Measurements from ENCODE around the gene EIF5B. TPM values are rescaled to one million over a fixed set of nuclear protein-coding genes. Genes with fewer than 3 reads are reported as not detected.
A peak's percentile ranks its signal among the peaks of the same experiment; 100 is the strongest.

Gene EIF5B
- total RNA-seq, 1 experiment from 2014 or later = 79.5 TPM

- H3K27ac Mint-ChIP-seq (ENCODE audit: unreplicated experiment) = peak overlapping the region; percentile 63
- Histone ChIP-seq H3K4me1 (no peaks in the 10 kb centered on the region), H3K27me3 (replicated peaks; ENCODE audit: control insufficient read depth, insufficient read depth, low read length) (no peaks in the 10 kb centered on the region), H3K9me3 (no peaks in the 10 kb centered on the region), H3K36me3 (ENCODE audit: control insufficient read depth, insufficient read depth, low read length) (peaks cover 6% of the 10 kb centered on the region; the same call in 1 of the 2 replicates), H3K4me3 (ENCODE audit: low read depth, low read length) (no peak overlapping the region)
- H3K36me3 Mint-ChIP-seq (ENCODE audit: insufficient read depth, unreplicated experiment) = peaks cover 55% of the 10 kb centered on the region
- POLR2A ChIA-PET = no interaction called here
- no peak for TF ChIP-seq CTCF (IDR thresholded peaks at IDR 0.05; ENCODE audit: insufficient read depth in 1 of 2, low read depth in 1 of 2, low read length in 1 of 2, severe bottlenecking in 1 of 2, unreplicated experiment in 1 of 2)
- CTCF ChIA-PET = no interaction called here
- no TSS peak for BruUV-seq (replicated peaks)
- no peak for DNase-seq
- no peak overlapping the region for H3K4me3 Mint-ChIP-seq (ENCODE audit: unreplicated experiment)
- H3K9me3 Mint-ChIP-seq (ENCODE audit: unreplicated experiment) = no peaks in the 10 kb centered on the region
- peaks cover 9% of the 10 kb centered on the region for H3K4me1 Mint-ChIP-seq (ENCODE audit: low read depth, unreplicated experiment)
- no peaks in the 10 kb centered on the region for H3K27me3 Mint-ChIP-seq (ENCODE audit: insufficient read depth, unreplicated experiment)
- intact Hi-C loops (cut with micrococcal nuclease; ENCODE audit: unreplicated experiment) = no loop called here
Observed at GRCh38 chr2:99420031-99420430, 82.8 kb downstream of the EIF5B start.

GRCh38 chr2:99420751-99421299, 83.6 kb downstream of the EIF5B start:
- H3K4me3 ChIP-seq (ENCODE audit: low read depth, low read length) = no peak overlapping the region
- Mint-ChIP-seq H3K9me3 (ENCODE audit: unreplicated experiment) (no peaks in the 10 kb centered on the region), H3K36me3 (ENCODE audit: insufficient read depth, unreplicated experiment) (peaks cover 48% of the 10 kb centered on the region), H3K27ac (ENCODE audit: unreplicated experiment) (peak overlapping the region; percentile 63), H3K4me3 (ENCODE audit: unreplicated experiment) (no peak overlapping the region), H3K27me3 (ENCODE audit: insufficient read depth, unreplicated experiment) (no peaks in the 10 kb centered on the region), H3K4me1 (ENCODE audit: low read depth, unreplicated experiment) (peaks cover 9% of the 10 kb centered on the region)
- no peaks in the 10 kb centered on the region for H3K4me1 ChIP-seq
- intact Hi-C loops (cut with micrococcal nuclease; ENCODE audit: unreplicated experiment) = no loop called here
- no peak for TF ChIP-seq CTCF (IDR thresholded peaks at IDR 0.05; ENCODE audit: insufficient read depth in 1 of 2, low read depth in 1 of 2, low read length in 1 of 2, severe bottlenecking in 1 of 2, unreplicated experiment in 1 of 2)
- no TSS peak for BruUV-seq (replicated peaks)
- CTCF ChIA-PET = no interaction called here
- H3K9me3 ChIP-seq = no peaks in the 10 kb centered on the region
- peaks cover 5% of the 10 kb centered on the region; the same call in 1 of the 2 replicates for H3K36me3 ChIP-seq (ENCODE audit: control insufficient read depth, insufficient read depth, low read length)
- no peaks in the 10 kb centered on the region for H3K27me3 ChIP-seq (replicated peaks; ENCODE audit: control insufficient read depth, insufficient read depth, low read length)
- DNase-seq = no peak
- POLR2A ChIA-PET = no interaction called here

- H3K27me3 Mint-ChIP-seq (ENCODE audit: insufficient read depth, unreplicated experiment) = no peaks in the 10 kb centered on the region
- Histone ChIP-seq H3K9me3 (no peaks in the 10 kb centered on the region), H3K36me3 (ENCODE audit: control insufficient read depth, insufficient read depth, low read length) (peaks cover 5% of the 10 kb centered on the region; the same call in 1 of the 2 replicates), H3K4me3 (ENCODE audit: low read depth, low read length) (no peak overlapping the region), H3K4me1 (no peaks in the 10 kb centered on the region), H3K27me3 (replicated peaks; ENCODE audit: control insufficient read depth, insufficient read depth, low read length) (no peaks in the 10 kb centered on the region)
- CTCF ChIA-PET = no interaction called here
- peaks cover 9% of the 10 kb centered on the region for H3K4me1 Mint-ChIP-seq (ENCODE audit: low read depth, unreplicated experiment)
- POLR2A ChIA-PET = no interaction called here
- intact Hi-C loops (cut with micrococcal nuclease; ENCODE audit: unreplicated experiment) = no loop called here
- no TSS peak for BruUV-seq (replicated peaks)
- DNase-seq = no peak
- H3K36me3 Mint-ChIP-seq (ENCODE audit: insufficient read depth, unreplicated experiment) = peaks cover 47% of the 10 kb centered on the region
- no peak overlapping the region for H3K4me3 Mint-ChIP-seq (ENCODE audit: unreplicated experiment)
- no peak overlapping the region for H3K27ac Mint-ChIP-seq (ENCODE audit: unreplicated experiment)
- H3K9me3 Mint-ChIP-seq (ENCODE audit: unreplicated experiment) = no peaks in the 10 kb centered on the region
- no peak for TF ChIP-seq CTCF (IDR thresholded peaks at IDR 0.05; ENCODE audit: insufficient read depth in 1 of 2, low read depth in 1 of 2, low read length in 1 of 2, severe bottlenecking in 1 of 2, unreplicated experiment in 1 of 2)
Observed at GRCh38 chr2:99421469-99421868, 84.3 kb downstream of the EIF5B start.

All from Caco-2 (cell line).